Fibroblast of lung (primary cell): ENCODE measurements around the gene SLC23A3.

ENCODE experiments used
- CTCF ChIP-seq, 2 donors: IDR thresholded peaks in 1 of 2; conservative IDR thresholded peaks in 1 of 2; 1 replicate in 1 of 2; 2 replicates in 1 of 2; pipeline ENCODE4 v1.5.1; 2011 to 2012; ENCODE audit warnings: low read length in 2 of 2, control low read depth in 1 of 2, inconsistent platforms in 1 of 2, low read depth in 1 of 2, mild to moderate bottlenecking in 1 of 2
- EZH2 ChIP-seq: IDR thresholded peaks from 2 replicates; pipeline ENCODE4 v1.5.1; 2012; ENCODE audit warnings: low read length, control low read depth, mild to moderate bottlenecking; ENCODE audit errors: missing control alignments

- TF ChIP-seq CTCF (conservative IDR thresholded peaks at IDR 0.05 in 1 of 2, IDR thresholded peaks at IDR 0.05 in 1 of 2; ENCODE audit: low read depth in 1 of 2, low read length in 2 of 2) (no peak), EZH2 (no peak)
Measured at GRCh38 chr2:219161097-219161496, 8.7 kb downstream of the SLC23A3 start.
